Right cardiac atrium (tissue), 5 donors: ENCODE results near the gene CEBPZ. TPM values are rescaled to one million over a fixed set of nuclear protein-coding genes. Genes with fewer than 3 reads are reported as not detected.
"Not testable (repeated sequence)": the region's sequence is repeated elsewhere in the genome, so short reads cannot be mapped to it uniquely, and the experiment has no call there.

Experiments
- ATAC-seq, 2 donors: fragments of 200-7000 bp; cut with Tn5 transposase; one replicate each; pipeline versions ENCODE4 v1.8.0 to v1.9.1; 2020; ENCODE audit warnings: moderate library complexity in 2 of 2, mild to moderate bottlenecking in 1 of 2
- DNase-seq, 3 donors: peaks; one replicate each; pipeline ENCODE4 v3.0.0-alpha.2; 2020
- H3K27ac ChIP-seq: one replicate; pipeline ENCODE4 v1.5.1; 2013; ENCODE audit warnings: mild to moderate bottlenecking, low read length, control low read depth, moderate library complexity
- H3K27me3 ChIP-seq: one replicate; pipeline ENCODE4 v1.6.1; 2013; ENCODE audit not compliant: control insufficient read depth, insufficient read depth
- H3K4me1 ChIP-seq: one replicate; pipeline ENCODE4 v1.6.1; 2013; ENCODE audit warnings: low read length; ENCODE audit not compliant: control insufficient read depth, insufficient read depth
- H3K4me3 ChIP-seq: one replicate; pipeline ENCODE4 v1.5.1; 2013; ENCODE audit warnings: low read length, control low read depth
- H3K9me3 ChIP-seq: one replicate; pipeline ENCODE4 v1.6.1; 2013; ENCODE audit warnings: low read length; ENCODE audit not compliant: control insufficient read depth
- WGBS: extraction: QIAGEN DNeasy Blood & Tissue Kit; methylation state at CpG from one replicate; pipeline ENCODE4 v1.1.7; 2013; 5-methylcytosine and 5-hydroxymethylcytosine counted together
- intact Hi-C, 4 donors: fragments of 100-400 bp; cut with DNase I; formaldehyde crosslinking; loops; one replicate each; pipeline versions ENCODE4 v1.11.0 to v1.14.0; 2022 to 2023
- polyA plus RNA-seq: library from polyadenylated mRNA; stranded (reverse); fragments of 200-250 nt; gene quantifications from one replicate; pipeline ENCODE4 v1.2.3, GENCODE V29; 2013
- total RNA-seq, 4 donors: library from RNA; stranded (reverse); fragmentation: NEBNext Ultra II Directional; extraction: Animal tissue kit (Norgen Biotek cat#: 25700); gene quantifications; one replicate each; pipeline ENCODE4 v1.2.1, GENCODE V29; 2021
- donor health status: healthy with polysubstance abuse.
- donor health status: DM: no; HTN: yes; CAD: no.
- donor health status: DM: no; HTN: no; CAD: no.
- donor health status: DM: no; HTN: yes; CAD: no; lungs with severe emphysema.
- donor health status: DM: yes; HTN: yes; CAD: no.

Gene CEBPZ
- total and polyA plus RNA-seq, 5 donors = 24.0 to 35.4 (median 33.8) TPM

GRCh38 chr2:37211939-37212338 is 19.5 kb downstream of the CEBPZ start:
- Histone ChIP-seq H3K27me3 (no peaks in the 10 kb centered on the region), H3K27ac (no peak overlapping the region), H3K4me3 (no peak overlapping the region), H3K4me1 (no peaks in the 10 kb centered on the region), H3K9me3 (no peaks in the 10 kb centered on the region)
- intact Hi-C loops = no loop called here
- DNase-seq = no peak
- no peak for ATAC-seq
- WGBS = 89% methylated on average over 3 of the region's 3 CpGs

- H3K4me3 ChIP-seq = no peak overlapping the region
- DNase-seq (no peak), ATAC-seq (no peak)
- no peaks in the 10 kb centered on the region for H3K4me1 ChIP-seq
- intact Hi-C loops = no loop called here
- no peak overlapping the region for H3K27ac ChIP-seq
- H3K9me3 ChIP-seq = no peaks in the 10 kb centered on the region
- no peaks in the 10 kb centered on the region for H3K27me3 ChIP-seq
These were observed 20.2 kb downstream of the CEBPZ start for GRCh38 chr2:37211212-37211611.

GRCh38 chr2:37206760-37207159 is 24.6 kb downstream of the CEBPZ start:
- H3K9me3 ChIP-seq, H3K27me3 ChIP-seq, DNase-seq, ATAC-seq, intact Hi-C loops, H3K27ac ChIP-seq, H3K4me1 ChIP-seq, H3K4me3 ChIP-seq: not testable (repeated sequence)
- WGBS = 97% methylated on average over 2 of the region's 2 CpGs

- DNase-seq = no peak
- intact Hi-C loops = no loop called here
- H3K4me3 ChIP-seq = no peak overlapping the region
- no peaks in the 10 kb centered on the region for H3K9me3 ChIP-seq
- WGBS = 89% methylated on average over 5 of the region's 5 CpGs
- no peaks in the 10 kb centered on the region for H3K4me1 ChIP-seq
- H3K27ac ChIP-seq = no peak overlapping the region
- H3K27me3 ChIP-seq = no peaks in the 10 kb centered on the region
- ATAC-seq = no peak
These were observed 25.6 kb downstream of the CEBPZ start for GRCh38 chr2:37205689-37206341.

- ATAC-seq, H3K27me3 ChIP-seq, H3K27ac ChIP-seq, intact Hi-C loops, DNase-seq, H3K4me3 ChIP-seq, H3K4me1 ChIP-seq, H3K9me3 ChIP-seq: not testable (repeated sequence)
- 89% methylated on average over 8 of the region's 8 CpGs for WGBS
These were observed 26.2 kb downstream of the CEBPZ start for GRCh38 chr2:37205071-37205661.

- Histone ChIP-seq H3K27ac (no peak overlapping the region), H3K4me3 (no peak overlapping the region), H3K9me3 (no peaks in the 10 kb centered on the region), H3K4me1 (no peaks in the 10 kb centered on the region), H3K27me3 (no peaks in the 10 kb centered on the region)
- intact Hi-C loops = no loop called here
- DNase-seq (no peak), ATAC-seq (no peak)
- 95% methylated on average over 2 of the region's 2 CpGs for WGBS
These were observed 27.7 kb downstream of the CEBPZ start for GRCh38 chr2:37203708-37204107.

- no peak overlapping the region for H3K27ac ChIP-seq
- DNase-seq (no peak), ATAC-seq (no peak)
- intact Hi-C loops = no loop called here
- H3K4me1 ChIP-seq = no peaks in the 10 kb centered on the region
- WGBS = 93% methylated on average over 1 of the region's 1 CpG
- H3K9me3 ChIP-seq = no peaks in the 10 kb centered on the region
- no peak overlapping the region for H3K4me3 ChIP-seq
- H3K27me3 ChIP-seq = no peaks in the 10 kb centered on the region
These were observed 29.6 kb downstream of the CEBPZ start for GRCh38 chr2:37201766-37202165.

- no peak for DNase-seq
- 82% methylated on average over 1 of the region's 1 CpG for WGBS
- no peaks in the 10 kb centered on the region for H3K4me1 ChIP-seq
- no peaks in the 10 kb centered on the region for H3K27me3 ChIP-seq
- no peak overlapping the region for H3K4me3 ChIP-seq
- no peaks in the 10 kb centered on the region for H3K9me3 ChIP-seq
- ATAC-seq = no peak
- intact Hi-C loops = no loop called here
- H3K27ac ChIP-seq = no peak overlapping the region
These were observed 30.2 kb downstream of the CEBPZ start for GRCh38 chr2:37201208-37201607.

- no peak for DNase-seq
- Histone ChIP-seq H3K9me3 (no peaks in the 10 kb centered on the region), H3K27me3 (no peaks in the 10 kb centered on the region), H3K27ac (no peak overlapping the region), H3K4me3 (no peak overlapping the region), H3K4me1 (no peaks in the 10 kb centered on the region)
- intact Hi-C loops = no loop called here
- WGBS = 88% methylated on average over 8 of the region's 8 CpGs
- no peak for ATAC-seq
These were observed 32.7 kb downstream of the CEBPZ start for GRCh38 chr2:37198681-37199065.

GRCh38 chr2:37196320-37197195 is 34.8 kb downstream of the CEBPZ start, which contains the start of gene CEBPZOS:
TSS of gene CEBPZOS (plus strand) at chr2:37196496. CDS start at chr2:37199705, 3,209 bp downstream.
- WGBS = under 1% methylated on average over 72 of the region's 72 CpGs
- peak within 1 kb of the TSS; percentile 71 for H3K4me3 ChIP-seq
- intact Hi-C loops = no loop called here
- H3K27ac ChIP-seq = peak within 1 kb of the TSS; percentile 95
- H3K4me1 ChIP-seq = no peaks in the 10 kb centered on the region
- peak; percentile 93 to 94 for ATAC-seq
- H3K27me3 ChIP-seq = no peaks in the 10 kb centered on the region
- DNase-seq = peak; percentile 86 to 92 (median 92)
- H3K9me3 ChIP-seq = no peaks in the 10 kb centered on the region

- ATAC-seq, H3K4me1 ChIP-seq, intact Hi-C loops, H3K27me3 ChIP-seq, DNase-seq, H3K9me3 ChIP-seq: not testable (repeated sequence)
- H3K27ac ChIP-seq = peak overlapping the region; percentile 95
- WGBS = 85% methylated on average over 20 of the region's 20 CpGs
- peak overlapping the region; percentile 71 for H3K4me3 ChIP-seq
These were observed 35.5 kb downstream of the CEBPZ start for GRCh38 chr2:37195862-37196319.
